LNCAP (cell line): ENCODE results near the gene RPL37A.

Experiments used
- TF ChIP-seq, protein P1 (sequence below): fragments of 450-650 bp; IDR thresholded peaks from 2 replicates; pipeline ENCODE4 v1.5.1; 2017; ENCODE audit warnings: mild to moderate bottlenecking

The RPL37A gene

GRCh38 chr2:216491793-216492596 lies 6.6 kb upstream of the RPL37A start:
- TF ChIP-seq, protein P1, sequence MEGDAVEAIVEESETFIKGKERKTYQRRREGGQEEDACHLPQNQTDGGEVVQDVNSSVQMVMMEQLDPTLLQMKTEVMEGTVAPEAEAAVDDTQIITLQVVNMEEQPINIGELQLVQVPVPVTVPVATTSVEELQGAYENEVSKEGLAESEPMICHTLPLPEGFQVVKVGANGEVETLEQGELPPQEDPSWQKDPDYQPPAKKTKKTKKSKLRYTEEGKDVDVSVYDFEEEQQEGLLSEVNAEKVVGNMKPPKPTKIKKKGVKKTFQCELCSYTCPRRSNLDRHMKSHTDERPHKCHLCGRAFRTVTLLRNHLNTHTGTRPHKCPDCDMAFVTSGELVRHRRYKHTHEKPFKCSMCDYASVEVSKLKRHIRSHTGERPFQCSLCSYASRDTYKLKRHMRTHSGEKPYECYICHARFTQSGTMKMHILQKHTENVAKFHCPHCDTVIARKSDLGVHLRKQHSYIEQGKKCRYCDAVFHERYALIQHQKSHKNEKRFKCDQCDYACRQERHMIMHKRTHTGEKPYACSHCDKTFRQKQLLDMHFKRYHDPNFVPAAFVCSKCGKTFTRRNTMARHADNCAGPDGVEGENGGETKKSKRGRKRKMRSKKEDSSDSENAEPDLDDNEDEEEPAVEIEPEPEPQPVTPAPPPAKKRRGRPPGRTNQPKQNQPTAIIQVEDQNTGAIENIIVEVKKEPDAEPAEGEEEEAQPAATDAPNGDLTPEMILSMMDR, result no peak

DNA sequence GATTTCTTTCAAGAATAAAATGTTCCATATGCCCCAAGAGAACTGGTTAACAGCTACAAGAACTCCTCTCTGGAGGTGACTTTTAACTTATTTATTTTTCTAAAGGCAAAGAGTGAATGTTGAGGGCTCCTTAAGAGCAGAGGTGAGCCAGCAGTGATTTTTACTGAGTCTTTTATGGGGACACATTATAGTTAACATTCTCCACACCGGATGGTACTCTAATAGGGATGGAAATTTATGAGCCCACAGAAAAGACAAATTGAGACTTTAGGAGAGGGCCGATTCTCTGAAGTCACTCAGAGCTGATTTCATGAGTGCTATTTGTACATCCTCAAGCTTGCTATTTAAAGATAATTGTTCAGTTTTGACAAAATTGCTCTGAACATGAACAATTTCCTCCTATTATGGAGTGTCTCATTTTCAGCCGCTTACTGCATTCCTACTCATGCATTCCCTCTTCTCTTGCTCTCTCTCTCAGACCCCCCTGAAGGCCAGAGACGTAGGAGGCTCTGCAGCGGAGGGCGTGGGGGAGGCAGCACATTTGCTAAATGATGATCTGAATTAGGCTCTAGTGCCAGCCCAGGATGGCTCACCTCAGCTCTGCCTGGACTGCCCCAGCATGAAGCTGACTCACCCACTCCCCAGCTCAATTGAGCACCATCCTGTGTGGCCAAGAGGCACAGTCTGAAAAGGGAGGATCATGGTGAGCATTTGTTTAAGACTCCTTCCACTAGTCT lies 5.9 kb upstream of the RPL37A start:
- TF ChIP-seq, protein P1, result no peak

- TF ChIP-seq, protein P1, result no peak
Observed at GRCh38 chr2:216493334-216493685, 5.3 kb upstream of the RPL37A start.

DNA sequence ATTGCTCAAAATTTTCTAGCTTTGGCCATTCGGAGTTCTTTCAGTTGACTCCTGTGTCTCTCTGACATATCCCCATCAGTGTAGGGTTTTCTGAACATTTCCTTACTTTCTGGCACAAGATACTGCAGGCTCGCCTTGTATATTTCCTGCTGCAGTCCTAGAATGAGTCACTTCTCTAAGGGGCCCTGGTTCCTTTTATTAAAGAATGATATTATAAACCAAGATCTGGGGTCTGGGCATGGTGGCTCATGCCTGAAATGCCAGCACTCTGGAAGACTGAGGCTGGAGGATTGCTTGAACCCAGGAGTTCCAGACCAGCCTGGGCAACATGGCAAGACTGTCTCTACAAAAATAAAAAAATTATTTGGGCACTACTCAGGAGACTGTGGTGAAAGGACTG lies 3.0 kb upstream of the RPL37A start:
- TF ChIP-seq, protein P1, result no peak

DNA sequence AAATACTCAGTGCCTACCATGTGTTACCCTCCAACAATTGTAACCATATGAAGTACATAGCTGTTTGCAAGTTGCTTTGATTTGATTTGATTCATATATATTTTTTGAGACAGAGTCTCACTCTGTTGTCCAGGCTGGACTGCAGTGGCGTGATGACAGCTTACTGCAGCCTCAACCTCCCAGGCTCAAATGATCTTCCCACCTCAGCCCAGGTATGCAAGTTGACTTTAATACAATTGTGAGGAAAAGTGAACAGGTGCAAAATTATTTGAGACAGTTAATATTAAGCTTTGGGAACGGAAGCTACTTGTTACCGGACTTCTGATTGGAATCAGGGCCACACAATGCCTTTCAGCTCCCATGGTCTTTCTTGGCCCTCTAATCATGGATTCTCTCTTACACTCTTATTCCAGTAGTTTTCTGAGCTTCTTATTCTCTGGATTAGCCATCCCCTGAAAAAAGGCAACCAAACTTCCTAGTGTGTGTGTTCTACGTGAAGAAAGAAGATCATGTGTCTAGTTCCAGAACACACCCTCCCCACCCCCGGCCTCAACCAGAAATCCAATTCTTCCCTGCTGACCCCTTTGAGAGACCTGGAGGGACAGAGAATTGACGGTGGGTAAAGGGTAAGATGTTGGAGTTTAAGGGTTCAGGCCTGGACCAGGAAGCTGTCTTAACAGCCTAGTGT lies 1.1 kb upstream of the RPL37A start:
- TF ChIP-seq, protein P1, result no peak

DNA sequence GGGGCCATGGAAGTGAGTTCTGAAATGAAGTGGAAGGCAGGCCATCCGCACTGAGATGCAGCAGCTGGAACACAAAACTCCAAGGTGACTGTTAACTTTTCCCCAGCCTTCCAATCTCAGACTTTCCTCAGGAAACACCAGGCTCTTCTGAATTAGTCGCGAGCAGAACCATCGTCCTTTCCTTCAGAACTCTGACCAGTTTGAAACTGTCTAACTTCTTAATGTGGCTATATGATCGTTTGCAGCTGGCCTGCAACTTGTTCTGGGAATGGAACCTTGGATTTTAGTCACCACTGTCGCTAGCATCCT lies 620 bp upstream of the RPL37A start:
- TF ChIP-seq, protein P1, result no peak

DNA sequence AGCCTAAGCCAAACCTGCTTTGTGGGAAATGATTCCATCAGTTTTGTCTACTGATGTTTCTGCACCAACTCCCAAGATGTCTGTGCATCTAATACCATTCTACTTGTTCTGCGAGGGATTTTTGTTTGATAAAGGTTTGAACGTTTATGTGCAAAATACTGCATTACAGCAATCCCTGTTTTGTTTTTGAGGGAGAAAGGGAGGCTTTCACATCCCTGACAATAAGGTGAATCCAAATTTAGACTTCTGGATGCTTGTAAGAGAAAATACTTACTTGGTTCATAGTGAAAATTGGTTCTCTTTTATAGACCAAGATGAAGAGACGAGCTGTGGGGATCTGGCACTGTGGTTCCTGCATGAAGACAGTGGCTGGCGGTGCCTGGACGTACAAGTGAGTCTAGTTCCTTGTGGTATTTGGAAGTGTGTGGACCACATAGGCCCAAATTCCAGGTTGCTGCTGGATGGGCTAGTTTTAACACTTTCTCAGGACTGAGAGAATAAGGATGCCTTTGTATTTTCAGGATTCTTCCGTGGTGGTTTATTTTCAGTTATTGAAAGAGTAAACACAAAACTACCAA lies 1.1 kb downstream of the RPL37A start:
- TF ChIP-seq, protein P1, result no peak
